ENCODE data around the gene NAPEPLD.

DNA sequence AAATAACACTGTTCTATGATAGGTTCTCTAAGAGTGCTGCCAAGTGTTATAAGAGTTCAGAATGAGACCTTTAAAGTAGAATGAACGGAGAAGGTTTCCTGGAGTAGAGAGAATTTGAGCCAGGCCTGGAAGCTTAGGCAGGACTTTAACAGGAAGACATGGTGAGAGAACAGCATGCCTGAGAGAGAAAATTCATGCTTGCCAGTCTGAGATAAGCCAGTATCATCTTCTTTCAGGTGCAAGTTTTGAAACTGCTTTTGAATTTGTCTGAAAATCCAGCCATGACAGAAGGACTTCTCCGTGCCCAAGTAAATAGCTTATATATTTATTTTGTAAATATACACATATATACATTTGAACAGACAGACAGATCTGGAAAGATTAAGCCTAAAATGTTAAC is 51.9 kb downstream of the NAPEPLD start:
- no peak for TF ChIP-seq POLR2A (IDR thresholded peaks at IDR 0.05)
- TF ChIP-seq CTCF (IDR thresholded peaks at IDR 0.05), result no peak
